Measurements from ENCODE around the gene FERMT3.
A peak's percentile ranks its signal among the peaks of the same experiment; 100 is the strongest.

FERMT3 gene

GRCh38 chr11:64251753-64252002 lies 45.2 kb downstream of the FERMT3 start:
- TF ChIP-seq, protein P1, sequence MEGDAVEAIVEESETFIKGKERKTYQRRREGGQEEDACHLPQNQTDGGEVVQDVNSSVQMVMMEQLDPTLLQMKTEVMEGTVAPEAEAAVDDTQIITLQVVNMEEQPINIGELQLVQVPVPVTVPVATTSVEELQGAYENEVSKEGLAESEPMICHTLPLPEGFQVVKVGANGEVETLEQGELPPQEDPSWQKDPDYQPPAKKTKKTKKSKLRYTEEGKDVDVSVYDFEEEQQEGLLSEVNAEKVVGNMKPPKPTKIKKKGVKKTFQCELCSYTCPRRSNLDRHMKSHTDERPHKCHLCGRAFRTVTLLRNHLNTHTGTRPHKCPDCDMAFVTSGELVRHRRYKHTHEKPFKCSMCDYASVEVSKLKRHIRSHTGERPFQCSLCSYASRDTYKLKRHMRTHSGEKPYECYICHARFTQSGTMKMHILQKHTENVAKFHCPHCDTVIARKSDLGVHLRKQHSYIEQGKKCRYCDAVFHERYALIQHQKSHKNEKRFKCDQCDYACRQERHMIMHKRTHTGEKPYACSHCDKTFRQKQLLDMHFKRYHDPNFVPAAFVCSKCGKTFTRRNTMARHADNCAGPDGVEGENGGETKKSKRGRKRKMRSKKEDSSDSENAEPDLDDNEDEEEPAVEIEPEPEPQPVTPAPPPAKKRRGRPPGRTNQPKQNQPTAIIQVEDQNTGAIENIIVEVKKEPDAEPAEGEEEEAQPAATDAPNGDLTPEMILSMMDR (IDR thresholded peaks at IDR 0.05; ENCODE audit: low read depth, low read length, missing control alignments), result no peak
- H3K4me3 ChIP-seq (ENCODE audit: low read depth, low read length), result peak overlapping the region; percentile 50
- in situ Hi-C loops (cut with HindIII; ENCODE audit: low sequenced_read_pairs), result no loop called here
- no peak for DNase-seq (ENCODE audit: low read depth)

- no peak for DNase-seq (ENCODE audit: low read depth)
- peak overlapping the region; percentile 50 for H3K4me3 ChIP-seq (ENCODE audit: low read depth, low read length)
- TF ChIP-seq, protein P1 (IDR thresholded peaks at IDR 0.05; ENCODE audit: low read depth, low read length, missing control alignments), result peak; percentile 49
- in situ Hi-C loops (cut with HindIII; ENCODE audit: low sequenced_read_pairs), result no loop called here
These were observed 45.7 kb downstream of the FERMT3 start for GRCh38 chr11:64252003-64252872.

DNA sequence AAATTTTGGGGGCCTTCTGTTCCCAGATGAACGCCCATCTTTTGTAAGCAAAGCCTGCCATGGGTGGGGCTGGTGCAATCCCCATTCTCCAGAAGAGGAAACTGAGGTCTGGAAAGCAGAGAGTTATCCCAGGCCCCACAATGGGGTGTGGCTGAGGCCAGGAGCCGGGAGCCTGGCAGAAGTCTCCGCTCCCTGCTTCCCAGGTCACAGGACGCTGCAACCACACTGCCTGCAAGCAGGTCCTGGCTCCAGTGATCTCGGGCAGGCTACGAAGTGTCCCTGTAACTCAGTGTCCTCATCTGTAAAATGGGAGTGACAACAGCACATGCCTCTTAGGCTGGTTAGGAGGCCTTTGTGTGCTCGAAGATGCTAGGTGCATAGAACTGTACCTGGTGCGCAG lies 46.5 kb downstream of the FERMT3 start:
- TF ChIP-seq, protein P1 (IDR thresholded peaks at IDR 0.05; ENCODE audit: low read depth, low read length, missing control alignments), result no peak
- in situ Hi-C loops (cut with HindIII; ENCODE audit: low sequenced_read_pairs), result no loop called here
- peak overlapping the region; percentile 50 for H3K4me3 ChIP-seq (ENCODE audit: low read depth, low read length)
- no peak for DNase-seq (ENCODE audit: low read depth)

GRCh38 chr11:64253481-64253880 lies 47.0 kb downstream of the FERMT3 start:
- in situ Hi-C loops (cut with HindIII; ENCODE audit: low sequenced_read_pairs), result no loop called here
- TF ChIP-seq, protein P1 (IDR thresholded peaks at IDR 0.05; ENCODE audit: low read depth, low read length, missing control alignments), result no peak
- DNase-seq (ENCODE audit: low read depth), result no peak
- no peak overlapping the region for H3K4me3 ChIP-seq (ENCODE audit: low read depth, low read length)

DNA sequence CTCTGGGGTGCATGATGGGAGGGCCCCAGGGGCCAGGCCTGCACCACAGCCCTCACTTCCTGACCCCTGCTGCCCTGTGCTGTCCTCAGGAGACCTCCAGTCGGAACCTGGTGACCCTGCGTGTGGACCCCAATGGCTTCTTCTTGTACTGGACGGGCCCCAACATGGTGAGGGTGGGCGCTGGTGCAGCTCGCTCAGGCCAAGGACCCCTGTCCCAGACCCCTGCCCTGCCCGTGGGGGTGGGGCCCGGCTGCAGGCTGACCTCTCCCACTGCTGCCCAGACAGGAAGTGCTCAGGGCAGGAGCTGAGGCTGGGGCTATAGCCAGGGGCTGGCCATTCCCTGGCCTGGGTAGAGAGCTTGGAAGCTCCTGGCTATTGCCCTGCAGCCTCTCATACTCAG lies 47.8 kb downstream of the FERMT3 start:
- H3K4me3 ChIP-seq (ENCODE audit: low read depth, low read length), result no peak overlapping the region
- TF ChIP-seq, protein P1 (IDR thresholded peaks at IDR 0.05; ENCODE audit: low read depth, low read length, missing control alignments), result no peak
- DNase-seq (ENCODE audit: low read depth), result no peak
- in situ Hi-C loops (cut with HindIII; ENCODE audit: low sequenced_read_pairs), result no loop called here

DNA sequence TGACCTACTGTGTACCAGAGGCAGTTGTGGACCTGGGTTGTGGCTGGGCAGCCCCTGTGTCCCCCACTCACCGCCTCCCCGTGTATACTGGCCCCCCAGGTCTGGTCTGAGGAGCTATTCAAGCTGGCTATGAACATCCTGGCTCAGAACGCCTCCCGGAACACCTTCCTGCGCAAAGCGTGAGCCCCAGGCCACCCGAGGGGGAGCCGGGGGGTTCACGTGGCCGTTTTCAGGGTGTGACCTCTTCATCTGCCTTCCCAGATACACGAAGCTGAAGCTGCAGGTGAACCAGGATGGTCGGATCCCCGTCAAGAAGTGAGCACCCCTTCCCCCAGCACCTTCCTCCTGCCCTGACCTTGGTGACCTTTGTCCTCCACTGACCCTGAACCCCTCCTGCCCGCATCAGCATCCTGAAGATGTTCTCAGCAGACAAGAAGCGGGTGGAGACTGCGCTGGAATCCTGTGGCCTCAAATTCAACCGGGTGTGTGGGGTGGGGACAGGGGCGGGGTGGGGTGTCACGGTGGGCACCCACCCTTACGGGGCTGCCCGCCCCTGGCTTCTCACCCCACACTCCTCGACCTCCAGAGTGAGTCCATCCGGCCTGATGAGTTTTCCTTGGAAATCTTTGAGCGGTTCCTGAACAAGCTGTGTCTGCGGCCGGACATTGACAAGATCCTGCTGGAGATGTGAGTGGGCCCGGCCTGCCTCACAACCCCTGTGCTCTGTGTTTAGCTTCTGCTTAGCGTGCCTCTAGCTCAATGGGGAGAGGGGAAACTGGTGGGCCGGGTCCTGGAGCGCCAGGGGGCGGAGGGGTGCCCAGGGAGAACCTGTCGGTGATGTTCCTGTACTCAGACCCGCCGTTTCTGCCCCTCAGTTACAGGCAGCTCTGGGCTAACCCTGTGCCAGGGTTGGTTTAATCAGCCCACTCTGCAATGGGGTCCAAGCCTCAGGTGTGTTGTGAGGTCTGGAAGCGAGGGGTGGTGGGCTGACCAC lies 48.9 kb downstream of the FERMT3 start:
- TF ChIP-seq, protein P1 (IDR thresholded peaks at IDR 0.05; ENCODE audit: low read depth, low read length, missing control alignments), result no peak
- DNase-seq (ENCODE audit: low read depth), result no peak
- in situ Hi-C loops (cut with HindIII; ENCODE audit: low sequenced_read_pairs), result no loop called here
- no peak overlapping the region for H3K4me3 ChIP-seq (ENCODE audit: low read depth, low read length)
